ENCODE measurements around the gene CSPG4.
"Not testable (repeated sequence)": the region's sequence is repeated elsewhere in the genome, so short reads cannot be mapped to it uniquely, and the experiment has no call there.

Gene CSPG4

DNA sequence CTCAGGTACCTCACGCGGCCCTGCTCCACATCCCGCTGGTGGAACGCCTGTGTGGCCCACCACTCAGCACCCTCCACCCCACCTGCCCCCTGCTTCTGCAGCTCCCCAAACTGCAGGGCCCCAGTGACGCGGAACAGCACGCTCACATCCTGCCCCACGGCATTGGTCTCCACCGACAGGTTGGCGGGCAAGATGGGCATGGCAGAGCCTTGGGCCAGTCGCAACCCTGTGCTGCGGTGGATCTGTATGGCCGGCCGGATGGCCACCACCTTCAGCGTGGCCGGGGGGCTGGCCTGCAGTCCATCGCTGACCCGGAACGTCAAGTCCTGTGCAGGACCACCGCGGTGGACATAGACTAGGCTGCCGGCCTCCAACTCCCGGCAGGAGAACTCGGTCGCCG lies 23.8 kb downstream of the CSPG4 start:
- DNase-seq (ENCODE audit: low read depth): no peak
- no peak overlapping the region for H3K4me3 ChIP-seq (replicated peaks; ENCODE audit: low read depth, low read length)
- TF ChIP-seq, protein P1, sequence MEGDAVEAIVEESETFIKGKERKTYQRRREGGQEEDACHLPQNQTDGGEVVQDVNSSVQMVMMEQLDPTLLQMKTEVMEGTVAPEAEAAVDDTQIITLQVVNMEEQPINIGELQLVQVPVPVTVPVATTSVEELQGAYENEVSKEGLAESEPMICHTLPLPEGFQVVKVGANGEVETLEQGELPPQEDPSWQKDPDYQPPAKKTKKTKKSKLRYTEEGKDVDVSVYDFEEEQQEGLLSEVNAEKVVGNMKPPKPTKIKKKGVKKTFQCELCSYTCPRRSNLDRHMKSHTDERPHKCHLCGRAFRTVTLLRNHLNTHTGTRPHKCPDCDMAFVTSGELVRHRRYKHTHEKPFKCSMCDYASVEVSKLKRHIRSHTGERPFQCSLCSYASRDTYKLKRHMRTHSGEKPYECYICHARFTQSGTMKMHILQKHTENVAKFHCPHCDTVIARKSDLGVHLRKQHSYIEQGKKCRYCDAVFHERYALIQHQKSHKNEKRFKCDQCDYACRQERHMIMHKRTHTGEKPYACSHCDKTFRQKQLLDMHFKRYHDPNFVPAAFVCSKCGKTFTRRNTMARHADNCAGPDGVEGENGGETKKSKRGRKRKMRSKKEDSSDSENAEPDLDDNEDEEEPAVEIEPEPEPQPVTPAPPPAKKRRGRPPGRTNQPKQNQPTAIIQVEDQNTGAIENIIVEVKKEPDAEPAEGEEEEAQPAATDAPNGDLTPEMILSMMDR (IDR thresholded peaks at IDR 0.05; ENCODE audit: low read length, missing control alignments): no peak

DNA sequence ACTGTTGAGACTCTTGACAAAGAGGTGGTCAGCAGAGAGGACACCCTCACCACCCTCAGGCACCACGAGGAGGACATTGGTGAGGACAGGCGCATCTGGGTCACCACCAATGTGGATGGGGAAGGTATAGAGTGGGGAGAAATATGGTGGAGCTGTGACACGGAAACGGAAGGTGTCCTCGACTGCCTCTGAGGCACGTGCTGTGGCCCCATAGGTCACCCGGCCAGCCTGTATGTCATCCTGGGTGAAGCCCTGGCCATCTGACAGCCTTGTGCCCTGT lies 24.4 kb downstream of the CSPG4 start:
- TF ChIP-seq, protein P1 (IDR thresholded peaks at IDR 0.05; ENCODE audit: low read length, missing control alignments): no peak
- no peak for DNase-seq (ENCODE audit: low read depth)
- H3K4me3 ChIP-seq (replicated peaks; ENCODE audit: low read depth, low read length): no peak overlapping the region

DNA sequence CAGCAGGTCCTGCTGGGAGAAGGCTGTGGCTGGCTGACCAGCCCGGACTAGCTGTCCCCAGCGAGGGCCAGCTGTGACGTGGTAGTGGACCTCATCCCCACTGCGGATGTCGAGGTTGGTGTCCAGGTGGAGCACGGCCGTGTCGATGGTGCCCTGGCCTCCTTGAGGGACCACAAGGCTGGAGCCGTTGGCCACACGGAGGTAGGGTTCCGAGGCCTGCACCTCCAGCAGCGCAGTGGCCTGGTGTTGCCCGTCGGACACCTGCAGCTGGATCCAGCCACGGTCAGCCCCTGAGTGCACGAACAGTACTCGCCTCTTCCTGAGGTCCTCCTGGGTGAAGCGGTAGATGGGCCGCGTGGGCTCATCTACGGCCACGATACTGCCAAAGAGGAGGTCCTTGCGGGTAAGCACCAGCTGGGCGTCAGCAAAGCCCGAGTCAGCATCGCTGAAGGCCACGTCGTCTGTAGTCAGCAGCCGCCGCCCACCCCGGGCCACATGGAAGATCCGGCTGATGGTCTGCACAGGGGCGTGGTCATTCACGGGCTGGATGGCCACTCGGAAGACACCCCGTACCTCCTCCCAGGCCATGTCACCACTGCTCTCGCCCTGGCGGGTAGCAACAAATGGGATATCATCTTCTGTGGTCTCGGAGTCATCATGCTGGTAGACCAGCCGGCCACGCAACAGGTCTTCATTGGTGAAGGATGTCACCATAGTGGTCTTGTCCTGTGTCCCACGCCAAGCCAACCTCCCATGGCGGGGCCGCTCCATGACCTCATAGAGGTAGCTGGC lies 25.0 kb downstream of the CSPG4 start:
- TF ChIP-seq, protein P1 (IDR thresholded peaks at IDR 0.05; ENCODE audit: low read length, missing control alignments): no peak
- DNase-seq (ENCODE audit: low read depth): no peak
- no peak overlapping the region for H3K4me3 ChIP-seq (replicated peaks; ENCODE audit: low read depth, low read length)

DNA sequence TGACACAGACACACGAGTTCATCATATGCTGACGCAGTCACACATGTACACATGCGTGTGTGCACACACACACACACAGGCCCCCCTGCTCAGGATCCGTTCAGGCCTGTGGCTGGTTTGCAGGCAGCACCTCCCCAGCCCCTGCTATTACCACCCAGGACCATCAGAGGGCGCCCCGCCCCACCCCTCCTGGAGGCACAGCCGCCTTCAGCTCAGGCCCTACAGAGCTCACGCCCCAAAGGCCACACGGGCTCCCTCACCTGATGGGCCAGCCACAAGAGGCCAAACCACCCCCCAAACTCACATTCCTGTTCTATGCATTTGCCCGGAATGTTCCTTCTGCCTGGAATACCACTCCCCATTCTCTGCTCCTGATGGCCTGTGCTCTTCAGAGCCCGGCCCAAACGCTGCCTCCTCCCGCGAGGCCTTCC lies 26.4 kb downstream of the CSPG4 start:
- DNase-seq (ENCODE audit: low read depth): peak; percentile 56
- H3K4me3 ChIP-seq (replicated peaks; ENCODE audit: low read depth, low read length): not testable (repeated sequence)
- TF ChIP-seq, protein P1 (IDR thresholded peaks at IDR 0.05; ENCODE audit: low read length, missing control alignments): peak; percentile 58

DNA sequence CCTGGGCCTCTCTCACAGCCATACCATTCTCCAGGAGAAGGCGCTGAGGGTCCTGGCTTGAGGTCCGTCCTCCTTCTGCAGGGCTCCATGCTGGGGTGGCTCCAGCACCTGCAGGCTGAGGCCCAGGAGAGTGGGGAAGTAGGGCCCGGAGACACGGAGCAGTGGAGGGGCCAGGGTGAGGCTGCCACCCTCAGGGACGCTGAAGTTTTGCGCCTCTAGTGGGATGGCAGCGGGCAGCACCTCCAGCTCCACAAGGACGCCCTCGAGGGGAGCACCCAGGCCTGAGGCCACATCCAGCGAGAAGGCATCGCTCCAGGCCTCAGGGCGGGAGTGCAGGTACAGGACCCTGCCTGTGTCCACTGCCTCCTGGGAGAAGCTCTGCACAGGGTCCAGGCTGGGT lies 27.5 kb downstream of the CSPG4 start:
- TF ChIP-seq, protein P1 (IDR thresholded peaks at IDR 0.05; ENCODE audit: low read length, missing control alignments): no peak
- H3K4me3 ChIP-seq (replicated peaks; ENCODE audit: low read depth, low read length): no peak overlapping the region
- no peak for DNase-seq (ENCODE audit: low read depth)

DNA sequence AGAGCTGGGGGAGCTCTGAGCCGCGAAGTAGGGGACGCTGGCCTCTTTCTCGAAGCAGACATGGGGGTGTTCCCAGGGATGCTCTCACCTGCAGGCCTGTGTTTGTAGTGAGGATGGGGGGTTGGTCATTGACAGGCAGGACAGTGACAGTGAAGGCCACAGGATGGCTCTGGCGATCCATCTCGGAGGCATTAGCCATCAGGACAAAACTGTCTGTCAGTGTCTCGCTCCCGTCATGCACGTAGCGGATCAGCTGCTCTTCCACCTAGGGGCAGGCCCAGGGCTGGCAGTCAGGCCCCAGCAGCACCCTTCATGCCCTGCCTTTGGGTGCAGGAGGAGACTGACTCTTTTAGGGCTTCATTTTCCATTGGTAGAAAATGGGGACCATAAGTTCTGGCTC lies 28.0 kb downstream of the CSPG4 start:
- no peak for DNase-seq (ENCODE audit: low read depth)
- TF ChIP-seq, protein P1 (IDR thresholded peaks at IDR 0.05; ENCODE audit: low read length, missing control alignments): no peak
- H3K4me3 ChIP-seq (replicated peaks; ENCODE audit: low read depth, low read length): no peak overlapping the region

All from fibroblast of pulmonary artery (primary cell).